H9 (cell line): ENCODE data around the gene TBX19. TPM values are rescaled to one million over a fixed set of nuclear protein-coding genes. Genes with fewer than 3 reads are reported as not detected.

Experiments
- DNase-seq: peaks from one replicate; pipeline ENCODE4 v3.0.0-alpha.2; 2017
- H2AFZ ChIP-seq: one replicate; pipeline ENCODE4 v1.6.1; 2013; ENCODE audit warnings: mild to moderate bottlenecking, low read length, control low read depth, moderate library complexity
- H2AK5ac ChIP-seq: 2 replicates; pipeline ENCODE4 v1.6.1; 2013; ENCODE audit warnings: low read length, control low read depth, mixed read lengths; ENCODE audit not compliant: insufficient read length
- H2BK120ac ChIP-seq: one replicate; pipeline ENCODE4 v1.6.1; 2013; ENCODE audit warnings: low read depth, mild to moderate bottlenecking, low read length, control low read depth, inconsistent platforms; ENCODE audit not compliant: poor library complexity, severe bottlenecking
- H2BK12ac ChIP-seq: 2 replicates; pipeline ENCODE4 v1.6.1; 2013; ENCODE audit warnings: low read length, control low read depth, mixed read lengths, low read depth; ENCODE audit not compliant: insufficient read length
- H2BK15ac ChIP-seq: 2 replicates; pipeline ENCODE4 v1.6.1; 2013; ENCODE audit warnings: low read depth, low read length, control low read depth
- H2BK20ac ChIP-seq: one replicate; pipeline ENCODE4 v1.6.1; 2013; ENCODE audit warnings: low read depth, mild to moderate bottlenecking, low read length, control low read depth, inconsistent platforms; ENCODE audit not compliant: poor library complexity, severe bottlenecking
- H2BK5ac ChIP-seq: 2 replicates; pipeline ENCODE4 v1.6.1; 2013; ENCODE audit warnings: low read length, control low read depth, mixed read lengths; ENCODE audit not compliant: insufficient read length
- H3K14ac ChIP-seq: 2 replicates; pipeline ENCODE4 v1.6.1; 2013; ENCODE audit warnings: low read length, control low read depth; ENCODE audit not compliant: insufficient read depth
- H3K18ac ChIP-seq: 2 replicates; pipeline ENCODE4 v1.6.1; 2013; ENCODE audit warnings: low read depth, mild to moderate bottlenecking, mixed read lengths, low read length, control low read depth; ENCODE audit not compliant: insufficient read length
- H3K23ac ChIP-seq: 2 replicates; pipeline ENCODE4 v1.6.1; 2013; ENCODE audit warnings: low read length, control low read depth, mixed read lengths, low read depth; ENCODE audit not compliant: insufficient read length
- H3K23me2 ChIP-seq: 2 replicates; pipeline ENCODE4 v1.6.1; 2013; ENCODE audit warnings: low read depth, mild to moderate bottlenecking, mixed read lengths, low read length, control low read depth; ENCODE audit not compliant: insufficient read length, poor library complexity, severe bottlenecking
- H3K27ac ChIP-seq: 2 replicates; pipeline ENCODE4 v1.5.1; 2013; ENCODE audit warnings: low read length, control low read depth, mixed read lengths, low read depth; ENCODE audit not compliant: insufficient read length
- H3K27me3 ChIP-seq: 2 replicates; pipeline ENCODE4 v1.6.1; 2013; ENCODE audit warnings: low read length, control low read depth, inconsistent platforms; ENCODE audit not compliant: insufficient read depth
- H3K4ac ChIP-seq: 2 replicates; pipeline ENCODE4 v1.6.1; 2013; ENCODE audit warnings: low read depth, mild to moderate bottlenecking, control low read depth, inconsistent platforms, low read length, moderate library complexity
- H3K4me1 ChIP-seq: 2 replicates; pipeline ENCODE4 v1.6.1; 2013; ENCODE audit warnings: low read length, control low read depth, inconsistent platforms; ENCODE audit not compliant: insufficient read depth
- H3K4me2 ChIP-seq: 2 replicates; pipeline ENCODE4 v1.6.1; 2013; ENCODE audit warnings: low read length, control low read depth, mixed read lengths; ENCODE audit not compliant: insufficient read length, insufficient read depth
- H3K56ac ChIP-seq: 2 replicates; pipeline ENCODE4 v1.6.1; 2013; ENCODE audit warnings: low read depth, mild to moderate bottlenecking, mixed read lengths, low read length, control low read depth; ENCODE audit not compliant: insufficient read length
- H3K79me1 ChIP-seq: 2 replicates; pipeline ENCODE4 v1.6.1; 2013; ENCODE audit warnings: low read depth, mild to moderate bottlenecking, moderate library complexity, low read length, control low read depth, inconsistent platforms; ENCODE audit not compliant: insufficient read depth, poor library complexity, severe bottlenecking
- H3K79me2 ChIP-seq: 2 replicates; pipeline ENCODE4 v1.6.1; 2013; ENCODE audit warnings: low read length, control low read depth, inconsistent platforms; ENCODE audit not compliant: insufficient read depth
- H3K9ac ChIP-seq: 2 replicates; pipeline ENCODE4 v1.6.1; 2013; ENCODE audit warnings: low read length, control low read depth, mixed read lengths; ENCODE audit not compliant: insufficient read length; ENCODE audit errors: extremely low read depth
- H3K9me3 ChIP-seq: one replicate; pipeline ENCODE4 v1.6.1; 2013; ENCODE audit warnings: low read depth, low read length, inconsistent platforms; ENCODE audit not compliant: control insufficient read depth
- H3T11ph ChIP-seq: one replicate; pipeline ENCODE4 v1.6.1; 2013; ENCODE audit warnings: mild to moderate bottlenecking, low read length, control low read depth, inconsistent platforms
- H4K20me1 ChIP-seq: one replicate; pipeline ENCODE4 v1.6.1; 2013; ENCODE audit not compliant: control insufficient read depth, insufficient read length, insufficient read depth
- H4K5ac ChIP-seq: 2 replicates; pipeline ENCODE4 v1.6.1; 2013; ENCODE audit warnings: low read depth, mild to moderate bottlenecking, mixed read lengths, low read length, control low read depth; ENCODE audit not compliant: insufficient read length
- H4K8ac ChIP-seq: replicated peaks from 2 replicates; pipeline ENCODE4 v1.6.1; 2013; ENCODE audit warnings: low read length, control low read depth, mixed read lengths, low read depth; ENCODE audit not compliant: insufficient read length
- H4K91ac ChIP-seq: 2 replicates; pipeline ENCODE4 v1.6.1; 2013; ENCODE audit warnings: low read depth, mild to moderate bottlenecking, moderate library complexity, mixed read lengths, low read length, control low read depth; ENCODE audit not compliant: insufficient read length
- H3K27ac Mint-ChIP-seq, 3 experiments: 2 replicates in 2 of 3; 3 replicates in 1 of 3; pipeline ENCODE4 v1.8.0; 2020 to 2021; ENCODE audit warnings: mixed read lengths in 3 of 3, mild to moderate bottlenecking in 1 of 3, moderate library complexity in 1 of 3
- H3K27me3 Mint-ChIP-seq: 2 replicates; pipeline ENCODE4 v1.8.0; 2021; ENCODE audit warnings: low read depth, mild to moderate bottlenecking, moderate library complexity, mixed read lengths
- H3K36me3 Mint-ChIP-seq, 3 experiments: 2 replicates in 2 of 3; 3 replicates in 1 of 3; pipeline ENCODE4 v1.8.0; 2020 to 2021; ENCODE audit warnings: low read depth in 3 of 3, mixed read lengths in 3 of 3; ENCODE audit not compliant: insufficient read depth in 1 of 3
- H3K4me1 Mint-ChIP-seq, 2 experiments: 2 replicates each; pipeline ENCODE4 v1.8.0; 2020; ENCODE audit warnings: mixed read lengths in 2 of 2
- H3K4me3 Mint-ChIP-seq, 2 experiments: 2 replicates in 1 of 2; 3 replicates in 1 of 2; pipeline ENCODE4 v1.8.0; 2020 to 2021; ENCODE audit warnings: mild to moderate bottlenecking in 2 of 2, mixed read lengths in 2 of 2, moderate library complexity in 1 of 2
- H3K9me3 Mint-ChIP-seq, 2 experiments: 2 replicates in 1 of 2; 3 replicates in 1 of 2; pipeline ENCODE4 v1.8.0; 2020; ENCODE audit warnings: mild to moderate bottlenecking in 2 of 2, mixed read lengths in 2 of 2, moderate library complexity in 1 of 2
- CTCF ChIP-seq: fragments of 200-600 bp; sonication (generic); conservative IDR thresholded peaks from 3 replicates; pipeline ENCODE4 v1.8.0; 2021; ENCODE audit warnings: antibody characterized with exemption, mild to moderate bottlenecking
- WGBS: extraction: QIAGEN DNeasy Blood & Tissue Kit; methylation state at CpG from one replicate; pipeline ENCODE4 v1.1.7; 2013; ENCODE audit warnings: missing lambda C conversion rate, low lambda C conversion rate, mixed read lengths; ENCODE audit not compliant: insufficient read length; ENCODE audit errors: extremely low coverage; 5-methylcytosine and 5-hydroxymethylcytosine counted together
- total RNA-seq: library from RNA; stranded (reverse); gene quantifications from 2 replicates; pipeline ENCODE4 v1.2.1, GENCODE V29; 2021

Gene TBX19
- total RNA-seq, 1 experiment from 2014 or later: 0.48 TPM

GRCh38 chr1:168303716-168304540, 23.3 kb downstream of the TBX19 start:
- no peak overlapping the region for H3K23ac ChIP-seq
- H3K9me3 ChIP-seq: no peaks in the 10 kb centered on the region
- H2BK120ac ChIP-seq: no peak overlapping the region
- no peak overlapping the region for H4K5ac ChIP-seq
- H2BK12ac ChIP-seq: no peak overlapping the region
- no peak for TF ChIP-seq CTCF
- H3K4me2 ChIP-seq: no peak overlapping the region
- H4K20me1 ChIP-seq: no peaks in the 10 kb centered on the region
- H3K27me3 Mint-ChIP-seq: no peaks in the 10 kb centered on the region
- H3K4me1 ChIP-seq: no peaks in the 10 kb centered on the region; the same call in 1 of the 2 replicates
- H4K91ac ChIP-seq: no peak overlapping the region
- peaks cover 11 to 16% of the 10 kb centered on the region in 2 experiments for H3K4me1 Mint-ChIP-seq
- H3K4ac ChIP-seq: no peak overlapping the region
- no peak overlapping the region for H3K56ac ChIP-seq
- no peak overlapping the region for H2BK20ac ChIP-seq
- no peaks in the 10 kb centered on the region for H3K79me2 ChIP-seq
- H3T11ph ChIP-seq: no peak overlapping the region
- no peak overlapping the region for H3K9ac ChIP-seq
- no CpG with 5 or more reads among the region's 7 CpGs for WGBS
- no peaks in the 10 kb centered on the region for H3K9me3 Mint-ChIP-seq
- H3K27ac ChIP-seq: no peak overlapping the region
- no peak overlapping the region for H2AFZ ChIP-seq
- no peak overlapping the region for H2BK5ac ChIP-seq
- H3K36me3 Mint-ChIP-seq: no peaks in the 10 kb centered on the region; a peak in 1 of 7 replicates
- peak overlapping the region in 1 of 3 experiments; percentile 14; a peak in 1 of 7 replicates for H3K27ac Mint-ChIP-seq
- no peaks in the 10 kb centered on the region for H3K27me3 ChIP-seq
- no peak overlapping the region for H4K8ac ChIP-seq
- H3K23me2 ChIP-seq: no peaks in the 10 kb centered on the region
- H3K18ac ChIP-seq: no peak overlapping the region
- no peak overlapping the region for H3K14ac ChIP-seq
- H2BK15ac ChIP-seq: no peak overlapping the region
- no peak overlapping the region for H3K4me3 Mint-ChIP-seq
- H2AK5ac ChIP-seq: no peak overlapping the region
- no peaks in the 10 kb centered on the region for H3K79me1 ChIP-seq
- no peak for DNase-seq
